MM.1S (cell line): ENCODE measurements around the gene CBFA2T3.

Experiments
- DNase-seq: peaks from one replicate; pipeline ENCODE4 v3.0.0-alpha.2; 2015
- H2AFZ ChIP-seq: fragments of 300-600 bp; sonication (generic); 2 replicates; pipeline ENCODE4 v1.6.0; 2016; ENCODE audit warnings: antibody characterized with exemption, low read length
- H3F3A ChIP-seq: fragments of 300-600 bp; sonication (generic); 2 replicates; pipeline ENCODE4 v1.6.1; 2016; ENCODE audit warnings: mild to moderate bottlenecking, antibody characterized with exemption, low read length, moderate library complexity, mixed read lengths; ENCODE audit not compliant: insufficient read depth
- H3K27ac ChIP-seq: fragments of 300-600 bp; sonication (generic); 2 replicates; pipeline ENCODE4 v1.5.1; 2016; ENCODE audit warnings: mild to moderate bottlenecking, low read length
- H3K27me3 ChIP-seq: fragments of 300-600 bp; sonication (generic); replicated peaks from 2 replicates; pipeline ENCODE4 v1.6.0; 2016; ENCODE audit warnings: low read length; ENCODE audit not compliant: insufficient read depth
- H3K36me3 ChIP-seq: fragments of 300-600 bp; sonication (generic); replicated peaks from 2 replicates; pipeline ENCODE4 v1.6.1; 2016; ENCODE audit warnings: mild to moderate bottlenecking, low read length, mixed read lengths; ENCODE audit not compliant: insufficient read depth
- H3K4me1 ChIP-seq: fragments of 300-600 bp; sonication (generic); 2 replicates; pipeline ENCODE4 v1.6.1; 2016; ENCODE audit warnings: low read length, mixed read lengths
- H3K4me2 ChIP-seq: fragments of 300-600 bp; sonication (generic); 2 replicates; pipeline ENCODE4 v1.6.0; 2016; ENCODE audit warnings: low read depth, low read length
- H3K4me3 ChIP-seq: fragments of 300-600 bp; sonication (generic); 2 replicates; pipeline ENCODE4 v1.5.1; 2016; ENCODE audit warnings: low read length, mixed read lengths
- H3K79me2 ChIP-seq: fragments of 300-600 bp; sonication (generic); 2 replicates; pipeline ENCODE4 v1.6.1; 2016; ENCODE audit warnings: mixed run types, low read length, mixed read lengths
- H3K9ac ChIP-seq: fragments of 300-600 bp; sonication (generic); 2 replicates; pipeline ENCODE4 v1.6.1; 2016; ENCODE audit warnings: low read length, mixed read lengths
- H3K9me2 ChIP-seq: fragments of 300-600 bp; sonication (generic); replicated peaks from 2 replicates; pipeline ENCODE4 v1.6.1; 2016; ENCODE audit warnings: mild to moderate bottlenecking, low read length, mixed read lengths; ENCODE audit not compliant: insufficient read depth
- H3K9me3 ChIP-seq: fragments of 300-600 bp; sonication (generic); replicated peaks from 2 replicates; pipeline ENCODE4 v1.6.1; 2016; ENCODE audit warnings: mild to moderate bottlenecking, low read length, mixed read lengths; ENCODE audit not compliant: insufficient read depth
- H4K20me1 ChIP-seq: fragments of 300-600 bp; sonication (generic); 2 replicates; pipeline ENCODE4 v1.6.1; 2016; ENCODE audit warnings: mild to moderate bottlenecking, low read length, moderate library complexity, mixed read lengths; ENCODE audit not compliant: insufficient read depth
- CTCF ChIP-seq: fragments of 300-600 bp; sonication (generic); IDR thresholded peaks from 2 replicates; pipeline ENCODE4 v1.5.1; 2016; ENCODE audit warnings: antibody characterized with exemption, low read length, mixed read lengths
- EZH2 ChIP-seq: fragments of 300-600 bp; sonication (generic); optimal IDR thresholded peaks from 2 replicates; pipeline ENCODE3; 2017; ENCODE audit warnings: low read depth, mild to moderate bottlenecking, antibody characterized with exemption, low read length, mixed read lengths
- EZH2phosphoT487 ChIP-seq: fragments of 300-600 bp; sonication (generic); IDR thresholded peaks from 2 replicates; pipeline ENCODE4 v1.6.1; 2018; ENCODE audit warnings: antibody characterized with exemption, low read length

CBFA2T3 gene

GRCh38 chr16:88884569-88885271 is 92.3 kb downstream of the CBFA2T3 start:
- no peaks in the 10 kb centered on the region for H3F3A ChIP-seq
- no peak overlapping the region for H3K9ac ChIP-seq

GRCh38 chr16:88883946-88884345 is 93.1 kb downstream of the CBFA2T3 start:
- no peaks in the 10 kb centered on the region for H3F3A ChIP-seq
- no peak overlapping the region for H3K4me3 ChIP-seq
- H3K4me2 ChIP-seq: no peak overlapping the region
- no peaks in the 10 kb centered on the region for H3K9me2 ChIP-seq
- no peak overlapping the region for H3K27ac ChIP-seq
- no peaks in the 10 kb centered on the region for H3K27me3 ChIP-seq
- no peak for TF ChIP-seq CTCF
- no peak for TF ChIP-seq EZH2phosphoT487
- TF ChIP-seq EZH2: no peak
- H3K79me2 ChIP-seq: no peaks in the 10 kb centered on the region
- H3K9me3 ChIP-seq: no peaks in the 10 kb centered on the region
- H3K4me1 ChIP-seq: no peaks in the 10 kb centered on the region
- H2AFZ ChIP-seq: no peak overlapping the region
- DNase-seq: no peak
- H4K20me1 ChIP-seq: no peaks in the 10 kb centered on the region
- no peak overlapping the region for H3K9ac ChIP-seq
- H3K36me3 ChIP-seq: no peaks in the 10 kb centered on the region

More at GRCh38 chr16:88884569-88885271, 92.3 kb downstream of the CBFA2T3 start:
- no peak for DNase-seq
- Histone ChIP-seq H3K27me3 (no peaks in the 10 kb centered on the region), H3K9me3 (no peaks in the 10 kb centered on the region), H4K20me1 (no peaks in the 10 kb centered on the region), H3K27ac (no peak overlapping the region), H3K9me2 (no peaks in the 10 kb centered on the region), H3K4me1 (no peaks in the 10 kb centered on the region), H3K79me2 (no peaks in the 10 kb centered on the region), H2AFZ (no peak overlapping the region), H3K4me3 (no peak overlapping the region), H3K4me2 (no peak overlapping the region), H3K36me3 (no peaks in the 10 kb centered on the region)
- TF ChIP-seq CTCF (no peak), EZH2phosphoT487 (no peak), EZH2 (no peak)

- no peaks in the 10 kb centered on the region for H3K79me2 ChIP-seq
- no peaks in the 10 kb centered on the region for H3K9me2 ChIP-seq
- H3K4me1 ChIP-seq: no peaks in the 10 kb centered on the region
- TF ChIP-seq EZH2: no peak
- no peak for TF ChIP-seq CTCF
- TF ChIP-seq EZH2phosphoT487: no peak
- no peaks in the 10 kb centered on the region for H3K9me3 ChIP-seq
- no peaks in the 10 kb centered on the region for H3K36me3 ChIP-seq
- DNase-seq: no peak
- H3K4me2 ChIP-seq: no peak overlapping the region
- H3K27me3 ChIP-seq: no peaks in the 10 kb centered on the region
- no peaks in the 10 kb centered on the region for H4K20me1 ChIP-seq
- no peak overlapping the region for H2AFZ ChIP-seq
- no peaks in the 10 kb centered on the region for H3F3A ChIP-seq
- H3K27ac ChIP-seq: no peak overlapping the region
- H3K4me3 ChIP-seq: no peak overlapping the region
- H3K9ac ChIP-seq: no peak overlapping the region
Measured at GRCh38 chr16:88883117-88883895, 93.7 kb downstream of the CBFA2T3 start.
